Medulla oblongata (tissue), 1 donor: ENCODE measurements around the gene DOCK2.
A peak's percentile ranks its signal among the peaks of the same experiment; 100 is the strongest.
"Not testable (repeated sequence)": the region's sequence is repeated elsewhere in the genome, so short reads cannot be mapped to it uniquely, and the experiment has no call there.

Source experiments
- DNase-seq: peaks from one replicate; pipeline ENCODE4 v3.0.0-alpha.2; 2015; ENCODE audit errors: extremely low spot score

Gene DOCK2

GRCh38 chr5:170092455-170093101, 455.5 kb downstream of the DOCK2 start:
- no peak for DNase-seq

DNA sequence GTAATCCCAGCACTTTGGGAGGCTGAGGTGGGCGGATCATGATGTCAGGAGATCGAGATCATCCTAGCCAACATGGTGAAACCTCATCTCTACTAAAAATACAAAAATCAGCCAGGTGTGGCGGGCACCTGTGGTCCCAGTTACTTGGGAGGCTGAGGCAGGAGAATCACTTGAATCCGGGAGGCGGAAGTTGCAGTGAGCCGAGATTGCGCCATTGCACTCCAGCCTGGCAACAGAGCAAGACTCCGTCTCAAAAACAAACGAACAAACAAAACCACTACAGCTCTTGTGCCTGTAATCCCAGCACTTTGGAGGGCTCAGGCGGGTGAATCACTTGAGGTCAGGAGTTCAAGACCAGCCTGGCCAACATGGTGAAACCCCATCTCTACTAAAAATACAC, 457.3 kb downstream of the DOCK2 start:
- DNase-seq, result not testable (repeated sequence)

GRCh38 chr5:170095646-170096045, 458.6 kb downstream of the DOCK2 start:
- no peak for DNase-seq

DNA sequence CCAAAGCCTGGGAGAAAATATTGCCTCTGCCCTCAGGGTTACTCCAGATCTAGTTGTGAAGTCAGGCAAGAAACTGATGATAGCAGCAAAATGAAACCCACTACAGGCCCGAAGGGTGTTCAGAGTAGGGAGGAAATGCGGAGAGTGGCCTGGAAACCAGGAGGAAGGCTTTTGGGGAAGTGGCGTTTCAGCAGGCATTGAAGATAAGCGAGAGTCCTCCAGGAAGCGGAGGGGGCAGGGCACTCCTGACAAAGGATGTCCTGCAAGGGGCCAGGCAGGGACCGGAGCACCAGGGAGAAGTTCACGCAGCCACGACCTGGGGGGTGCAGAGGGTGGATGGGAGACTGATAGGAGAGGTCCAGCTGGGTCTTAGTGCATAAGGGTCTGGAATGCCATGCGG, 460.9 kb downstream of the DOCK2 start:
- DNase-seq, result peak; percentile 37

GRCh38 chr5:170100066-170100943, 463.2 kb downstream of the DOCK2 start:
- DNase-seq, result peak; percentile 91

GRCh38 chr5:170103447-170103846, 466.4 kb downstream of the DOCK2 start:
- no peak for DNase-seq

- no peak for DNase-seq
Observed at GRCh38 chr5:170104299-170104698, 467.2 kb downstream of the DOCK2 start.

DNA sequence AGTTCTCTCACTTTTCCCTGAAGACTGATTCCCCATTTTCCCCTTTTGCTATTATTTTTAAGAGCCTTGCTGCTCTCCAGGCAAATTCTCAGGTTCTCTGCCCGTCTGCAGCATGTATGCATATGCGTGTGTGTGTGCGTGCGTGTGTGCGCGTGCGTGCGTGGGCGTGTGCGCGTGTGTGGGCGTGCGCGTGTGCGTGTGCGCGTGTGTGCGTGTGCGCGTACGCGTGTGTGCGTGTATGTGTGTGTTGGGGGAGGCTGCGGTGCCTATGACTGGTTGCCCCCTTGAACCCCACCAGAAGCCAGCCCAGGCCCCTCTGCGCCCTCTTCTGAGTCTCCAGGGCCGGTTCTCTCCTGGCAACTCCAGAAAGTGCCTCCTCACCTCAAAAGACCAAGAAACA, 467.6 kb downstream of the DOCK2 start:
- DNase-seq, result no peak

DNA sequence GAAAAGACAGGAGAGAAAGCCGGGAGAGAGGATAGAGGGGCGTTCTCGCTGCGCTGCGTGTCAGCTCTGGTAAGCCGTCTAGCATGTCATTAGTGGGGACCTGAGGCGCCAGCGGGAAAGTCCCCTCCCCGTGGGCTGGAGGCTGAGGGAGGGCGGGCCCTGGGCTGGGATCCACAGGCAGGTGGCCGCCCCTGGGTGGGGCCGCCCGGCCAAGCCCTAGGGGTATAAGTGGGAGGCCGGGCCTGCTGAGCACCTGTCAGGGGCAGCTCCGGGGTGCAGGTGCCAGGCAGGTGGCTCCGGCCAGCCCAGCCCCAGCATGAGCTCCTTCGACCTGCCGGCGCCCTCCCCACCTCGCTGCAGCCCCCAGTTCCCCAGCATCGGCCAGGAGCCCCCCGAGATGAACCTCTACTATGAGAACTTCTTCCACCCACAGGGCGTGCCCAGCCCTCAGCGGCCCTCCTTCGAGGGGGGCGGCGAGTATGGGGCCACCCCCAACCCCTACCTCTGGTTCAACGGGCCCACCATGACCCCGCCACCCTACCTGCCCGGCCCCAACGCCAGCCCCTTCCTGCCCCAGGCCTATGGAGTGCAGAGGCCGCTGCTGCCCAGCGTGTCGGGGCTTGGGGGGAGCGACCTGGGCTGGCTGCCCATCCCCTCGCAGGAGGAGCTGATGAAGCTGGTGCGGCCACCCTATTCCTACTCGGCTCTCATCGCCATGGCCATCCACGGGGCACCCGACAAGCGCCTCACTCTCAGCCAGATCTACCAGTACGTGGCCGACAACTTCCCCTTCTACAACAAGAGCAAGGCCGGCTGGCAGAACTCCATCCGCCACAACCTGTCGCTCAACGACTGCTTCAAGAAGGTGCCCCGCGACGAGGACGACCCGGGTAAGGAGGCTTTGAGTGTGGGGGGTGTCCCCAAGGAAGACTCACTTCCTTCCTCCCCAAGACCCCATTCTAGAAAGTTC, 468.9 kb downstream of the DOCK2 start, which contains the start of gene FOXI1:
Gene FOXI1 (plus strand): TSS at position 256 of the 970 bp plus-strand sequence. CDS start 61 bp downstream, at position 317.
- DNase-seq, result no peak

GRCh38 chr5:170107674-170108073, 470.6 kb downstream of the DOCK2 start:
- no peak for DNase-seq

- no peak for DNase-seq
Observed at GRCh38 chr5:170108266-170108785, 471.3 kb downstream of the DOCK2 start.

DNA sequence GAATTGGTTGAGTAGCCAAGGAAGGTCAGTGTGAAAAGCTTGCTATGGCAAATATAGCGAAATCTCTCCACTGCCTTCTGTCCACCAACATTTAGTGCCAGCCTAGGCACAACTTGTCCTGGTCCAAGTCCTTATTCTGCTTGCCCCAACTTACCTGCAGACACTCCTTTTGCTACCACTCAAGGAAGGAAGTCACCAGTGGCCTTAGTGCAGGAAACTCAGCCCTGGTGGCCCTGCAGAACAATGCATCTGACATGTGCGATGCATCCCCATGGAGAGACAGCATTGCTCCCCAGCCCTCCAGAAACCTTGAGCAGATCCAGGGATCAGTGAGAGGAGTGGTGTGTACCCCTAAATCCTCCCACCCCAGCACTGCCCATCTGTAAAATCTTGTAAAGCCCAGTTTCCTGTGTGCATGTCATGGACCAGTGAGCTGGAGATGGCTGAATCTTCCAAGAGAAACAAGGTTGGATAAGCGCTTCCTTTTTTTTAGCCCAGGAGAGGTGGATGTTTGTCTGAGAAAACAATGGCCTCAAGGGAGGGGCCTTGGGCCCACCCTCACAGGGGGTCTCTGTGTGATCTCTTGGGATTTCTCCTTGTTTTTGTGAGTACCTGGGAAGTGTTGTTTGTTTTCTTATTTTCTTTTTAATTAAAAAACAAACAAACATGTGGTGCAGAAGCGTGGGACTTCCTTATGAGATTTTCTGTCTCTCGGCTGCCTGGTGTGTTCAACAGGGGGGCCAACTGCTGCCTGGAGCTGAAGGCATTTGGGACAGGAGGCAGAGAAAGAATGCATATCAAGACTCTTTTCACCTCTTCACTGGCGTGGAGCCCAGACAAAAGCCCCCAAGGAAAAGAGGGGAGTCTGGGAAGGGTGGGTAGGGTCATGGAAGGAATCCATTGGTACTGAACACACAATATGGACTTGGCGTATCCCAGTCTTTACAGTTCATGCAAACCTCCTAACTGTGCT, 472.3 kb downstream of the DOCK2 start:
- DNase-seq, result no peak

DNA sequence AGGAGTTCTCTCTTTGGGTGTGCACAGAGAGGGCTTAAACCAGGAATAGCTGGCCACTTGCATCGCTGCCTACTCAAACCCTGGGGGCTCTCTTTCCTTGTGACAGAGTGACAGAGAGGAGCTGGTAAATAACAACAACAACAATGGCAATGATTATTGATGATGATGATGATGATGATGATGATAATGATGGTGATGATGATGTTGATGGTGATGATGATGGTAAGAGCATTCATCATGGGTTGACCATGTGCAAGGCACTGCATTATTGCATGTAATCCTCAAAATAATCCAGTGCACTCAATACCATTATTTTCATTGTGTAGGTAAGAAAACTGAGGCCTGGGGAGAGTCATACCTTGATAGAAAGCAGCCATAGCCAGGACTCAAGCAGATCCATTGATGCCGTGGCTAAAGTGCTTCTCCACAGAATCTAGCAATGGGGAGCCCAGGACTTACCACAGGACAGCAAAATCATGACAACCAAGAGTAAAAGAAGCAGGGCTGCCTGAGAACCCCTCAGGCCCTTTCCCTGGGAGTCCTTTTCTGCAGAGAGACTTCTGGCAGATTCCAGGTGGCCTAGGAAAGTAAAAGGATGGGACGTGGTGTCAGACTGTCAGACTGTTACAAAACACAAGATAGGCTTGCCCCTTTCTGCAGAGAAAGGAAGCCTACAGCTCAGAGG, 473.5 kb downstream of the DOCK2 start:
- no peak for DNase-seq

GRCh38 chr5:170111088-170111785, 474.2 kb downstream of the DOCK2 start:
- no peak for DNase-seq

- no peak for DNase-seq
Observed at GRCh38 chr5:170112876-170113521, 475.9 kb downstream of the DOCK2 start.

DNA sequence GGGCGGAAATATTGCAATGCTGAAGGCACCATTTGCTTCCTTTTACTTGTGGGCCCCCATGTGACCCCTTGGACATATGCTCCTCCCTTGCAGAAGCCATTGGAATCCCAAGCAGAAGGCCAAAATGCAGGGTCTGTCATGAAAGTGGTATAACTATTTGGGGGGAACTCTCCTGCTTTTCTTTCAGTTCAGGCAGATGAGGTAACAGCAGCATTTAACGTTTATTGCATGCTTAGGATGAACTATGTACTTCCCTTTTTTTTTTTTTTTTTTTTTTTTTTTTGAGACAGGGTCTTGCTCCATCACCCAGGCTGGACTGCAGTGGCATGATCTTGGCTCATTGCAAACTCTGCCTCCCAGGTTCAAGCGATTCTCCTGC, 476.4 kb downstream of the DOCK2 start:
- no peak for DNase-seq

DNA sequence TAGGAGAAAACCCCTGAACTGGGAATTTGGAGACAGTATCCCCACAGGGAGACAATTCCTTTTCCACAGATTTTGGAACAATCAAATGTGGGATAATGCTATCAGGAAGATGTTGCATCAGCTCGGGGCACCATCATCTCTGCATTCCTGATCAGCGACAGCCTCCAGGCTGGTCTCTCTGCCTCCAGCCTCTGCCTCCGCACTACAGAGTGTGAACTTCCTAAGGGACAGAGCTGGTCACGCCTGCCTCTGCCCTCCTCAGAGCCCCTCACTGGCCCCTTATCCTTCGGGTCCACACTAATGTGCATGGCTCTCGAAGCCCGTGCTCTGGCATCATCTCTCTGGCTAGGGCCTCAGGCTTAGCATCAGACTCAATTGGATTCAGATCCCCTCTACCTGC, 477.2 kb downstream of the DOCK2 start:
- DNase-seq, result no peak

GRCh38 chr5:170115925-170116324, 478.9 kb downstream of the DOCK2 start:
- DNase-seq, result no peak

DNA sequence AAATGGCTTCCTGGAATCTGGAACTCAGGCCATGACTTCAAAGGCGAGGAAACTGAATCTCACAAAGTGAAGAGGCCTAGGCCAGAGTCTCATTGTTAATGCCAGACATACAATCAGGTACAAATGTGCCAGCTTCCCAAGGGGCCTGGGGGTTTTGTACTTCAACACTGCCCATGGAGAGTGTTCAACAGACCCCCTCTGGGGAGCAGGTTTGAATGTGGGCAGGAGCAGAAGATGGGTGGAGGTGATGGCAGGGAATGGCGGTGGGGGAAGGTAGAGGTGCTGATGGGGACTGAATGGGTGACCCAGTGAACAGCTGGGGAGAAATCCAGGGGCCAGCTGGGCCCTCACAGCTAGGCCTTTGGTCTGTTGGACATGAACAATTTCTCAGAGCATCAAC, 480.7 kb downstream of the DOCK2 start:
- no peak for DNase-seq
